Activated CD8-positive, alpha-beta memory T cell treated with anti-CD3 and anti-CD28 coated beads, Interleukin-2, amount 50 U/mL, for 4 hours (primary cell): Measurements from ENCODE around the gene BAIAP2L1.

Experiments used
- DNase-seq: peaks from one replicate; pipeline ENCODE4 v3.0.0-alpha.2; 2020

The BAIAP2L1 gene

DNA sequence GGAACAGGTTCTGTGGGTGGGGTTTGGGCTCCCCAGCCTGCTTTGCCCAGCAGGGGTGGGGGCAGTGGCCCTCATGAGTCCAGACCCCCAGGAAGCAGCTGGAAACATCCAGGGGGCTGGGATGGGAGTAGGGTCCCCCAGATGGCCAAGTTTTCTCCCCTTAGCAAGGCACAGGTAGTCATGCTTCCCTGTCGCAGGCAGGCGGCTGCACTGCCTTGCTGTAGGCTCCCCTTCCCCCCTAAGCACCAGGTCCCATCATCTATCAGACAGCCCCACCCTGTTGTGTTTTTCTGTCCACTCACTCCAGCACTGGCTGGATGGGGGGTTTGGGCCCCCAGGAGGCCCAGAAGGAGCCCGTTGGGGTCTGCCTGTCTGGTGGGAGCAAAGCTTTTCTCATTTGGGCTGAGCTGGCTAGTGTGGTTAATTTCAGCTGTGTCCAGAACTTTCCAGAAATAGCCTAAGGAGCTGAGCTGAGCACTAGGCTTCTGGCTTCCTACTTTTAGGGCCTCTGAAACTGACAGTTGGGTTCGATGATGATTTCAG lies 111.5 kb downstream of the BAIAP2L1 start:
- DNase-seq = no peak

DNA sequence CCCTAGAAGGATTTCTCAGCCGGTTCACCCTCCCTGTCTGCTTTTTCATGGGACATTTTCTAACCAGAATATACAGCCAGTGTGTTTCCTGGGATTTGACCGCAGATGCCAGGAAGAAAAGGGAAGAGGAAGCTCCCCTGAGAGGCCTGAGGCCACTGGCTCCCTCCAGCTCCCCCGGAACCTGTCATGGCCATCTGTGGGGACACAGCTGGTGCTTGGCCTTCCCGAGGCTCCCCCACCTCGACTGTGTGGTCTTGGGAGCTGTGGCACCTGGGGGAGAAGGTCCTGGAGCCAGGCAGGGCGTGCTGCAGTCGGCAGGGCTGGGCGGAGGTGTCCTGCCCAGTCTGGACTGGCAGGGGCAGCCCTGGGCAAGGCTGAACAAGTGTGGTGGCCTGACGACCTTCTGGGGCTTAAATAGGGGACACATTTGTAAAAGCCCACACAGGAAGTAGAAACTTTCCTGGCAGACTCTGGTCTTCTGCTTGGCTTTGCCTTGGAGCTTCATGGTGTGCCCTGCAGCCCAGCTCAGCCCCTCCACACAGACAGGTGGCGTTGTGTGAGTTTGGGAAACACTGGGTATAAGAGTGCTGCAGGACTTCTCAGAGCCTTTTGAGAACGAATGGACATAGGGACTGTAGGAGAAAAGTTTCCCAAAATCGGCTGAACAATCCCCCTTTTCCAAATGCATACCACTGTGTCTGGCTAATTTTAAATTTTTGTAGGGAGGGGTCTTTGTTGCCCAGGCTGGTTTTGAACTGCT lies 112.6 kb downstream of the BAIAP2L1 start:
- no peak for DNase-seq

- no peak for DNase-seq
These were observed 113.4 kb downstream of the BAIAP2L1 start for GRCh38 chr7:98287486-98287959.

- DNase-seq = no peak
These were observed 114.0 kb downstream of the BAIAP2L1 start for GRCh38 chr7:98286701-98287485.

- no peak for DNase-seq
These were observed 114.8 kb downstream of the BAIAP2L1 start for GRCh38 chr7:98286093-98286539.

DNA sequence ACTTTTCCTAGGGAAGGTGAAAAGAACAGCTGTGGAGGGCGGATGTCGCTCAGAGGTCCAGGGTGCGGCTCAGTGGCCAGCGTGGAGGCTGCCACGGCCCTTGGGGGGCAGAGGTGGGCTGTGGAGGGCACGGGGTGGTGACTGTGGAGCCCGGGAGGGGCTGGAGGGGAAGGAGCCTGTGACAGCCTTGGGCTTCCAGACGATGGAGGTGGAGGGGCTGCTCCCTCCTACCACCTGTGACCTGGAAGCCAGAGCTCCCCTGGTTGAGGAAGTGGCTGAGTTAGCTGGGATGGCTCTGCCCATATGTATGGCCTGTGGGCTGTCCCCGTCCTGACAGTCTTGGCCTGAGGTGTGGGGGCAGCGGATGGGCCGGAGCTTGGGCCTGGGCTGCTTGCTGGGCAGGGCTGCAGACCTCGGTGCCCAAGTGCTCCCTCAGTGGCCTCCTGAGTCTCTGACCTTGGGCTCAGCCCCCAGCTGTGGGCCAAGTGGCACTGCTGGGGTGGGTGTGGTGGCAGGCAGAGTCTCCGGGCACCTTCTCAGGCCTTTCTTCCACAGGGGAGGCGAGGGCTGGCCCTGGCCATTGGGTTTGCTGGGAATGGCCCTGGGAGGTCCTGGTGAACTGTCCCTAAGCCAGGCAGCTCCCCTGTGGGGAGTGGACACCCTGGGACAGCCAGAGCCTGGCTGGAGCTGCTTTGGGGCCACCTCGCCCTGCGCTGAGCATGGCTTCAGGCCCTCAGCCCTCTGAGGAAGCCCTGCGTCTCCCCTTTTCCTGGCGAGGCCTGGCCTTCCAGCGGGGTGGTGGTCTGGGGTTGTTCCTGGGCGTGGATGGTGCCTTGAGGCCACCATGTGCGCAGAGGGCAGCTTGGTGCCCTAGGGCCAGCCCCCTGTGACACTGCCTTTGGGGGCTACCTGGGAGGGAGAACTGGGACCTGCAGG lies 115.5 kb downstream of the BAIAP2L1 start:
- no peak for DNase-seq

GRCh38 chr7:98284335-98285036 lies 116.4 kb downstream of the BAIAP2L1 start:
- no peak for DNase-seq

- DNase-seq = no peak
These were observed 117.0 kb downstream of the BAIAP2L1 start for GRCh38 chr7:98283887-98284222.

DNA sequence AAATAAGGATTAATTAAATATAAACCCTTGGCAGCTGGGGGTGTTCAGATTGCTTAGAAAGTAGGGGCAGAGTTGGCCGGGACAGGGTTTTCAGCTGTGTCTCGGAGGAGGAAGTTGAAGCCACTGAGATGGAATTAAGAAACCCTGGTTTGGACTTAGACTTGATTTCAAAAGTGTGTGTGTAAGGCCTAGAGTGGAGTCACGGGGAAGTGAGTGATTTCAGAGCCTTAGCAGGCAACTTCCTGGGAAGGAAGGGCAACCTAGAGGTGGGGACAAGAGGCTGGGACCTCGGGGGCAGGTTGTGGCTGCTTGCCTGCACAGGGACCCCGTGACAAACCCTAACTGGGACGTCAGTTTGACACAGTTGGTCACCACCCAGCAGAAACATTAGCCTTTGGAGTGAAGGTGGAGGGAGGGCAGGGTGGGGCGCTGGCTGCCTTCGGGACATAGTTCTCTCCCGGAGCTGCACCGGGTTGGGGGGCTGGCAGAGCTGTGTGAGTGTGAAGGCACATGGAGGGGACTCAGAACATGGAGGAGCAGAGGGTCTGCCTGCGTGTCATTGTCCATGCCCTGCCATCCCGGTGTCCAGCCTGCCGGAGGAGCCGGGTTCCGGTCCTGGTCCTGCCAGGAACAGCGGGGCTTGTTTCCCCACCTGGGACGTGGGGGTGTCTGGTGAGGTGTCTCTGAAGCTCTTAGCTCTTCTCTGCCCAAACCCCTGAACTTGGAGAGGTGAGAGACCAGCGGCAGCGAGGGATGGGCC lies 117.6 kb downstream of the BAIAP2L1 start:
- DNase-seq = no peak

- no peak for DNase-seq
These were observed 118.2 kb downstream of the BAIAP2L1 start for GRCh38 chr7:98282703-98283102.

DNA sequence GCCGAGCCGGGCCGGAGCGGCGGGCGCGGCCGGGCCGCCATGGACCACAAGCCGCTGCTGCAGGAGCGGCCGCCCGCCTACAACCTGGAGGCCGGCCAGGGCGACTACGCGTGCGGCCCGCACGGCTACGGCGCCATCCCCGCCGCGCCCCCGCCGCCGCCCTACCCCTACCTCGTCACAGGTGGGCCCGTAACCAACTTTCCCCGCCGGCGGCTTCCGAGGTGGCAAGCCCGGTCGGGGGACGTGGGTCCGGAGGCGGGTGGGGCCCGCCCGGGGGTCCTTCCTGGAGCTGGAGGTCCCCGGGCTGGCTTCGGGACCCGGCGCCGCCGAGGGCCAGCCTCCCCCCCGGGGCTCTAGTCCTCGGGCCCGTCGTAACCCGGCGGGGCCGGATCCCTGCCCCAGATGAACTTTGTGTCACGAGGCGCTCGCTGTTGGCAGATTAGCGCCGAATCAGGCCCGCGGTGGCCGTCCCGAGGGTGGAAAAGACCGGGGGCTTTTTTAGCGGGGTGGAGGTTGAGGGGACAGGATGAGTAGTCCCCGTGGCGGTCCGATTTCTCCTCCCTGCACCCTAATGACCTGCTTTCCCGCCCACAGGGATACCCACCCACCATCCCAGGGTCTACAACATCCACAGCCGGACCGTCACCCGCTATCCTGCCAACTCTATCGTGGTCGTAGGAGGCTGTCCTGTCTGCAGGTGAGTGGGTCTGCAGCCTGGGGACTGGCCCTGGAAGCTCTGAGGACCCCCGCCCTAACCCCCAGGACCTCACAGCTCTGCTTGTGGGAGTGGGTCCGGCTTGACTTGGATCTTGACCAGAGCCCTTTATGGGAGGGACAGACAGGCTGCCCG lies 118.9 kb downstream of the BAIAP2L1 start:
- no peak for DNase-seq

GRCh38 chr7:98280791-98281756 lies 119.8 kb downstream of the BAIAP2L1 start, which contains the start of gene BRI3:
BRI3 (plus strand) TSS chr7:98281686; CDS start chr7:98281796, 110 bp downstream.
- peak; percentile 89 for DNase-seq

- DNase-seq = no peak
These were observed 120.6 kb downstream of the BAIAP2L1 start for GRCh38 chr7:98280296-98280695.

GRCh38 chr7:98278936-98279335 lies 122.0 kb downstream of the BAIAP2L1 start:
- DNase-seq = no peak

GRCh38 chr7:98278408-98278807 lies 122.5 kb downstream of the BAIAP2L1 start:
- no peak for DNase-seq

DNA sequence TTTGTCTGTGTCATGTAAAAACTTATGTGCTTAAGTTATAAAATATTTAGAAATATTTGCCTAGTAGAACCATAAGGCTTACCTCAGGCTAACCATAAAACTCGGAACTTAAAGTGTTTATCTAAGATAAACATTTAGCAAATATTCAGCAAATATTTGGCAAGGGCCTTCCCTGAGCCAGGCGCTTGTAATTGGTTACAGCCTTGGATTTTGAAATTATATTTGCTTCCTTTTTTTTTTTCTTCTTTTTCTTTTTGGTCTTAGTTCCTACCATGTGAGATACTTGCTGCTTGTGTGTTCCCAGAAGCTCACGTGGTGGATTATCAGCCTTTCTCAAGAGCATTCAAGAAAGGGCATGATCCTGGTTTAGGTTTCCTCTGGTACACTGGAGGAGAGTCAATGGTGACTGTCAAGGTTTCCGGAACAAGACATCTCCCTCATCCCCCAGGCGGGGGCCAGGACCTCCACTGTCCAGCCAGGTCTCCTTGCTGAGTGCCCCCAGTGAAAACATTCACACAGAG lies 124.6 kb downstream of the BAIAP2L1 start:
- no peak for DNase-seq

DNA sequence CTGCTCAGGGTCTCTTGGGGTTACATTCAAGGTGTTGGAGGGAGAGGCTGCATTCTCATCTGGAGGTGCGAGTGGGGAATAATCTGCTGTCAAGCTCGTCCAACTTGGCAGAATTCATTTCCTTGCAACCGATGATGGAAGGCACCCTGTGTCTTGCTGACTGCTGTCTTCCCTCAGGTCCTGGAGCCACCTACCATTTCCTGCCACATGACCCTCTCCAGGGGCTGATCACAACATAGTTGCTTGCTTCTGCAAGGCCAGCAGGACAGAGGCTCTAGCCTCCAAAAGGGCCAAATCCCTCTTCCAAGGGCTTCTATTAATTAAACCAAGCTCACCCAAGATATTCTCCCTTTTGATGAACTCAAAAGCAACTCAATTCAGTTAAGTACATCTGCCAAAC lies 133.6 kb downstream of the BAIAP2L1 start:
- no peak for DNase-seq

- no peak for DNase-seq
These were observed 134.1 kb downstream of the BAIAP2L1 start for GRCh38 chr7:98266840-98267239.

DNA sequence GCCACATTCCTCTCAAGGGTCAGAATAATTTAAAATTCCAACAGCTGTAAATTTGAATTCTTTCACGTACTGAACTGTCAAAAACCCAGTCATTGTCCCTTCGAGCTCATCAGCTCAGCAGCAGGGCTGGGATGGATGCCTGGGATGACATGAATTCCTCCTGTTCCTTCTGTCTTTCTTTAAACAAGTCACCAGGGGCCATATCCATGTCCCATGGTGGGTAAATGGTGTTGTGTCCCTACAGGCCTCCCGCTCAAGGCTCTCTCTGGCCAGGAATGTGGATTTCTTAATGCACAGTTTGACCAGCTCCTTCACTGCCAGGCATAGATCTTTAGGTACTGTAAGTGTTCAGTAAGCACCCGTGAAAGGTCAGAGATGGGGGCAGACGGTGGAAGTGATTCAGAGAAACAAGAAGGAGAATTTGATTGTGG lies 135.0 kb downstream of the BAIAP2L1 start:
- no peak for DNase-seq
